H1 (cell line): ENCODE data around the gene CDH1. TPM values are rescaled to one million over a fixed set of nuclear protein-coding genes. Genes with fewer than 3 reads are reported as not detected.

ENCODE experiments used
- CTCF ChIA-PET: fragments of 300-600 bp; sonication (Branson Sonifier 250); formaldehyde crosslinking; loops from one replicate; lab custom pipeline; 2021; ENCODE audit not compliant: partially characterized antibody; lab: Charles Lee
- POLR2A ChIA-PET: fragments of 300-600 bp; sonication (Branson Sonifier 250); formaldehyde crosslinking; loops from one replicate; lab custom pipeline; 2021; ENCODE audit warnings: inconsistent platforms; ENCODE audit not compliant: partially characterized antibody; lab: Charles Lee
- DNase-seq, 2 experiments: peaks; one replicate each; pipeline versions ENCODE4 v3.0.0 to v3.0.0-alpha.2; 2010 to 2022; ENCODE audit warnings: low spot score in 2 of 2, low read depth in 1 of 2, mixed read lengths in 1 of 2
- FAIRE-seq: peaks from 2 replicates; lab custom pipeline; 2011; peaks lifted over from hg19 to GRCh38; lab: Jason Lieb, UNC
- H2AFZ ChIP-seq: 2 replicates; pipeline ENCODE4 v1.8.1; 2012; ENCODE audit warnings: low read length, inconsistent platforms
- H2AK5ac ChIP-seq: 2 replicates; pipeline ENCODE4 v1.6.1; 2013; ENCODE audit warnings: low read depth, low read length
- H2BK120ac ChIP-seq: replicated peaks from 2 replicates; pipeline ENCODE3; 2013; ENCODE audit warnings: low read depth, low read length, inconsistent platforms
- H2BK12ac ChIP-seq: 2 replicates; pipeline ENCODE4 v1.6.1; 2013; ENCODE audit warnings: low read depth, low read length
- H2BK15ac ChIP-seq: 2 replicates; pipeline ENCODE4 v1.6.1; 2013; ENCODE audit warnings: low read length
- H2BK20ac ChIP-seq: 2 replicates; pipeline ENCODE4 v1.6.1; 2013; ENCODE audit warnings: low read length
- H2BK5ac ChIP-seq: 2 replicates; pipeline ENCODE4 v1.6.1; 2013; ENCODE audit warnings: low read depth, low read length
- H3K14ac ChIP-seq: 2 replicates; pipeline ENCODE4 v1.6.1; 2013; ENCODE audit warnings: inconsistent platforms; ENCODE audit not compliant: insufficient read length
- H3K18ac ChIP-seq: 2 replicates; pipeline ENCODE4 v1.6.1; 2013; ENCODE audit warnings: low read length; ENCODE audit errors: extremely low read depth
- H3K23ac ChIP-seq: 2 replicates; pipeline ENCODE4 v1.6.1; 2013; ENCODE audit warnings: inconsistent platforms; ENCODE audit not compliant: insufficient read length
- H3K23me2 ChIP-seq: 2 replicates; pipeline ENCODE4 v1.6.1; 2013; ENCODE audit warnings: low read depth, low read length
- H3K27ac ChIP-seq: 2 replicates; pipeline ENCODE4 v1.6.1; 2011; ENCODE audit warnings: low read depth, low read length, inconsistent platforms
- H3K27me3 ChIP-seq, 4 experiments: replicated peaks in 1 of 4; 1 replicate in 1 of 4; 2 replicates in 3 of 4; pipeline versions ENCODE4 v1.6.1 to v1.8.1; 2011 to 2013; ENCODE audit warnings: low read length in 3 of 4, mild to moderate bottlenecking in 3 of 4, inconsistent platforms in 2 of 4, mixed read lengths in 2 of 4, moderate library complexity in 1 of 4; ENCODE audit not compliant: control insufficient read depth in 3 of 4, insufficient read depth in 3 of 4; ENCODE audit errors: extremely low read depth in 1 of 4
- H3K36me3 ChIP-seq, 4 experiments: 2 replicates each; pipeline versions ENCODE4 v1.6.1 to v1.8.1; 2011 to 2013; ENCODE audit warnings: mild to moderate bottlenecking in 4 of 4, low read length in 3 of 4, moderate library complexity in 2 of 4, control low read depth in 1 of 4, inconsistent platforms in 1 of 4; ENCODE audit not compliant: insufficient read depth in 4 of 4, control insufficient read depth in 2 of 4
- H3K4ac ChIP-seq: replicated peaks from 2 replicates; pipeline ENCODE3; 2013; ENCODE audit warnings: low read length, low read depth, mixed read lengths, inconsistent platforms; ENCODE audit not compliant: insufficient read length
- H3K4me1 ChIP-seq, 4 experiments: replicated peaks in 1 of 4; 1 replicate in 1 of 4; 2 replicates in 3 of 4; pipeline versions ENCODE4 v1.6.1 to v1.8.1; 2011 to 2013; ENCODE audit warnings: low read length in 3 of 4, inconsistent platforms in 2 of 4, mixed read lengths in 1 of 4; ENCODE audit not compliant: insufficient read depth in 4 of 4, control insufficient read depth in 3 of 4
- H3K4me2 ChIP-seq, 2 experiments: 2 replicates each; pipeline versions ENCODE4 v1.6.1 to v1.8.1; 2011 to 2013; ENCODE audit warnings: low read depth in 2 of 2, low read length in 2 of 2, control low read depth in 1 of 2, inconsistent platforms in 1 of 2, mild to moderate bottlenecking in 1 of 2; ENCODE audit not compliant: insufficient read depth in 1 of 2
- H3K4me3 ChIP-seq, 4 experiments: fragments of 200-600, 300-600 bp in 1 of 4; sonication (generic), shearing (Covaris generic), sonication (Bioruptor Twin) in 1 of 4; 2 replicates each; pipeline versions ENCODE4 v1.5.1 to v1.8.1; 2011 to 2016; ENCODE audit warnings: low read length in 4 of 4, low read depth in 3 of 4, control low read depth in 2 of 4, inconsistent platforms in 2 of 4, mild to moderate bottlenecking in 2 of 4, mixed read lengths in 1 of 4, moderate library complexity in 1 of 4; ENCODE audit not compliant: insufficient read depth in 2 of 4; ENCODE audit errors: extremely low read depth in 1 of 4
- H3K56ac ChIP-seq: replicated peaks from 2 replicates; pipeline ENCODE3; 2013; ENCODE audit warnings: low read depth, mild to moderate bottlenecking, mixed read lengths, low read length, inconsistent platforms; ENCODE audit not compliant: insufficient read length
- H3K79me1 ChIP-seq: 2 replicates; pipeline ENCODE4 v1.6.1; 2013; ENCODE audit warnings: low read depth, low read length, control low read depth
- H3K79me2 ChIP-seq, 2 experiments: 2 replicates each; pipeline versions ENCODE4 v1.6.1 to v1.8.1; 2012 to 2013; ENCODE audit warnings: low read length in 2 of 2, mild to moderate bottlenecking in 2 of 2, inconsistent platforms in 1 of 2; ENCODE audit not compliant: insufficient read depth in 2 of 2, control insufficient read depth in 1 of 2
- H3K9ac ChIP-seq, 4 experiments: replicated peaks in 1 of 4; 1 replicate in 1 of 4; 2 replicates in 3 of 4; pipeline versions ENCODE4 v1.6.1 to v1.8.1; 2011 to 2013; ENCODE audit warnings: low read depth in 3 of 4, low read length in 3 of 4, control low read depth in 2 of 4, mild to moderate bottlenecking in 2 of 4, moderate library complexity in 2 of 4, inconsistent platforms in 1 of 4; ENCODE audit errors: extremely low read depth in 1 of 4
- H3K9me3 ChIP-seq, 2 experiments: 2 replicates each; pipeline versions ENCODE4 v1.6.1 to v1.8.1; 2012 to 2013; ENCODE audit warnings: mild to moderate bottlenecking in 2 of 2, moderate library complexity in 2 of 2, control low read depth in 1 of 2, inconsistent platforms in 1 of 2, low read depth in 1 of 2, low read length in 1 of 2, mixed read lengths in 1 of 2; ENCODE audit not compliant: insufficient read depth in 2 of 2
- H4K20me1 ChIP-seq, 2 experiments: replicated peaks in 1 of 2; 2 replicates each; pipeline versions ENCODE3 to v1.8.1; 2011 to 2013; ENCODE audit warnings: inconsistent platforms in 2 of 2, low read length in 2 of 2, mild to moderate bottlenecking in 1 of 2; ENCODE audit not compliant: insufficient read depth in 2 of 2, control insufficient read depth in 1 of 2
- H4K5ac ChIP-seq: 2 replicates; pipeline ENCODE4 v1.6.1; 2013; ENCODE audit warnings: low read length, low read depth, mixed read lengths, inconsistent platforms; ENCODE audit not compliant: insufficient read length
- H4K8ac ChIP-seq: 2 replicates; pipeline ENCODE4 v1.8.0; 2013; ENCODE audit warnings: mild to moderate bottlenecking, moderate library complexity, low read length, inconsistent platforms; ENCODE audit not compliant: insufficient read depth; ENCODE audit errors: extremely low read depth
- H4K91ac ChIP-seq: replicated peaks from 2 replicates; pipeline ENCODE3; 2013; ENCODE audit warnings: low read length, mixed read lengths, inconsistent platforms; ENCODE audit not compliant: insufficient read length
- GTF2F1 ChIP-seq: IDR thresholded peaks from 2 replicates; pipeline ENCODE4 v1.6.1; 2012; ENCODE audit warnings: low read depth, low read length, improper control_type of control experiment, borderline replicate concordance
- SIN3A ChIP-seq, 2 experiments: IDR thresholded peaks in 1 of 2; conservative IDR thresholded peaks in 1 of 2; 2 replicates each; pipeline ENCODE4 v1.6.1; 2011 to 2012; ENCODE audit warnings: low read length in 2 of 2, improper control_type of control experiment in 1 of 2, low read depth in 1 of 2, mild to moderate bottlenecking in 1 of 2
- WGBS, 2 experiments: shearing (Covaris generic) in 1 of 2; methylation state at CpG; one replicate each; pipeline versions ENCODE4 v1.1.6 to v1.1.7; 2013 to 2015; ENCODE audit warnings: low lambda C conversion rate in 2 of 2, mixed read lengths in 2 of 2, inconsistent platforms in 1 of 2, low coverage in 1 of 2, missing lambda C conversion rate in 1 of 2; ENCODE audit not compliant: insufficient replicate concordance in 2 of 2, insufficient coverage in 1 of 2, insufficient read length in 1 of 2; ENCODE audit errors: extremely low coverage in 1 of 2, missing lambda C conversion rate in 1 of 2; 5-methylcytosine and 5-hydroxymethylcytosine counted together
- polyA plus RNA-seq, 7 experiments: library from polyadenylated mRNA; depleted of rRNA in 3 of 7; stranded (reverse) in 5 of 7; unstranded in 2 of 7; fragments of >200 nt in 5 of 7; fragments of 200-250 nt in 2 of 7; gene quantifications; 1 replicate in 5 of 7; 2 replicates in 1 of 7; 4 replicates in 1 of 7; pipeline versions ENCODE4 v1.2.1 to v1.2.3, GENCODE V29; 2011 to 2013; ENCODE audit warnings: missing spikeins in 2 of 7, mixed read lengths in 2 of 7
- total RNA-seq: library from RNA; stranded (reverse); fragmentation: NEBNext Ultra II Directional; extraction: Animal tissue kit (Norgen Biotek cat#: 25700); gene quantifications from 2 replicates; pipeline ENCODE4 v1.2.1, GENCODE V29; 2021

Gene CDH1
- total and polyA plus RNA-seq, 2 of the 8 experiments (the other 6 are each of a cell fraction or from before 2014, with no cell fraction given): 133 to 265 TPM

DNA sequence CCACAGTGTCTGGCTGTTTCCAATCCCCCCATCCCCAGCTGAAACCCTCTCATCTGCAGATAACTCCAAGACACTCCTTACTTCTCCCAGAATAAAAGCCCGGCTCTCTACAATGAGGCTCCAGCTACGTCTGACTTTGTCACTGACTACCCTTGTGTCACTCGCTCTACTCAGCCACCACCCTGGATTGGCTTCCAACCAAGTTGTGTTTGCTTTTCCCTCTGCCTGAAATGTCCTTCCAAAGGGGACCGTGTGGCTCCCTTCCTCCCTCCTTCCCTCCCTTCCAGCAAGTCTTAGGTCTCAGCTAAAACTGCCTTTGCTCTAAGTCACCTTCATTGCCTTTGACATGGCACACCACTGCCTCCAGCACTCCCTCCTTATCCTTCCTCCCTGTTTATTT is 42.8 kb downstream of the CDH1 start:
- Histone ChIP-seq H3K27me3 (no peaks in the 10 kb centered on the region), H3K9ac (no peak overlapping the region; a peak in 1 of 7 replicates), H4K5ac (peak overlapping the region; percentile 15), H2AK5ac (0 out of 2 replicates have a peak overlapping the region, but pooled peaks have one; percentile 85), H3K18ac (peak overlapping the region; percentile 39), H3K9me3 (no peaks in the 10 kb centered on the region), H2BK12ac (peak overlapping the region; percentile 99; the same call in 1 of the 2 replicates), H4K20me1 (no peaks in the 10 kb centered on the region), H3K4me2 (no peak overlapping the region; a peak in 1 of 4 replicates), H3K23ac (no peak overlapping the region), H3K36me3 (peaks cover 0 to 10% (median 0%) of the 10 kb centered on the region in 4 experiments; a peak in 1 of 8 replicates), H3K79me1 (peaks cover 6% of the 10 kb centered on the region; the same call in 1 of the 2 replicates), H4K8ac (no peak overlapping the region; the same call in 1 of the 2 replicates), H2AFZ (no peak overlapping the region), H2BK120ac (peak overlapping the region; percentile 44), H3K4ac (peak overlapping the region; percentile 44), H3K14ac (no peak overlapping the region), H2BK5ac (peak overlapping the region; percentile 97), H3K56ac (no peak overlapping the region), H3K27ac (no peak overlapping the region), H3K23me2 (no peaks in the 10 kb centered on the region), H2BK15ac (peak overlapping the region; percentile 94; the same call in 1 of the 2 replicates), H3K79me2 (peaks cover 0 to 52% of the 10 kb centered on the region in 2 experiments; a peak in 2 of 4 replicates), H4K91ac (peak overlapping the region; percentile 58)
- CTCF ChIA-PET: interaction anchor here (1.0 to 1.6 kb wide), 5 partner anchors 11 to 75 kb away, joined by 3 to 6 read pairs (median 5); no protein-coding TSS in a partner anchor
- no peak for DNase-seq
- POLR2A ChIA-PET: interaction anchor here (1.0 to 4.5 kb wide), 5 partner anchors 11 to 68 kb away, joined by 3 to 30 read pairs (median 4); no protein-coding TSS in a partner anchor
- no peak for FAIRE-seq
- 88% methylated on average over 4 of the region's 4 CpGs; no CpG with 5 or more reads in 1 of the 2 experiments for WGBS, 2 experiments
- no peak for TF ChIP-seq SIN3A (conservative IDR thresholded peaks at IDR 0.05 in 1 of 2, IDR thresholded peaks at IDR 0.05 in 1 of 2; ENCODE audit: low read depth in 1 of 2, low read length in 2 of 2)
- TF ChIP-seq GTF2F1: no peak
- TF ChIP-seq, all 59 proteins: peak for 0
- H3K4me1 ChIP-seq: peaks cover 10 to 33% (median 28%) of the 10 kb centered on the region in 4 experiments
- peak overlapping the region; percentile 77; the same call in 1 of the 2 replicates for H2BK20ac ChIP-seq
- H3K4me3 ChIP-seq: no peak overlapping the region
